B cell (primary cell): ENCODE results near the gene EDDM3A. TPM values are rescaled to one million over a fixed set of nuclear protein-coding genes. Genes with fewer than 3 reads are reported as not detected.
"Not testable (repeated sequence)": the region's sequence is repeated elsewhere in the genome, so short reads cannot be mapped to it uniquely, and the experiment has no call there.

Experiments
- ATAC-seq: fragments of 200-7000 bp; cut with Tn5 transposase; one replicate; pipeline ENCODE4 v1.10.0; 2021; ENCODE audit warnings: low read depth, mild to moderate bottlenecking, moderate number of reproducible peaks, moderate library complexity
- CTCF ChIA-PET: fragments of 350-600 bp; sonication (Branson Sonifier 250); formaldehyde crosslinking; loops from one replicate; lab custom pipeline; 2021; ENCODE audit warnings: antibody characterized with exemption, inconsistent platforms; lab: Charles Lee
- POLR2A ChIA-PET: fragments of 350-600 bp; sonication (Branson Sonifier 250); formaldehyde crosslinking; loops from one replicate; lab custom pipeline; 2021; ENCODE audit warnings: antibody characterized with exemption; lab: Charles Lee
- DNase-seq: peaks from one replicate; pipeline ENCODE4 v3.0.0; 2013
- H2AFZ ChIP-seq: 2 replicates; pipeline ENCODE4 v1.6.1; 2012; ENCODE audit warnings: mild to moderate bottlenecking, low read depth, low read length; ENCODE audit not compliant: insufficient read depth, poor library complexity, severe bottlenecking
- H3K27ac ChIP-seq, 2 donors: 1 replicate in 1 of 2; 2 replicates in 1 of 2; pipeline ENCODE4 v1.5.1; 2012 to 2013; ENCODE audit warnings: low read length in 2 of 2, mild to moderate bottlenecking in 2 of 2, moderate library complexity in 1 of 2
- H3K27me3 ChIP-seq, 4 experiments: fragments of 200-600 bp in 1 of 4; sonication (generic) in 1 of 4; replicated peaks in 1 of 4; 1 replicate in 2 of 4; 2 replicates in 2 of 4; pipeline versions ENCODE4 v1.6.1 to v1.7.0; 2013 to 2016; ENCODE audit warnings: low read length in 3 of 4, mild to moderate bottlenecking in 2 of 4, mixed read lengths in 1 of 4, moderate library complexity in 1 of 4; ENCODE audit not compliant: insufficient read depth in 4 of 4, control insufficient read depth in 3 of 4; ENCODE audit errors: control extremely low read depth in 1 of 4
- H3K36me3 ChIP-seq, 2 experiments: replicated peaks in 1 of 2; 1 replicate in 1 of 2; 2 replicates in 1 of 2; pipeline versions ENCODE4 v1.6.1 to v1.7.1; 2013; ENCODE audit warnings: low read length in 1 of 2; ENCODE audit not compliant: insufficient read depth in 2 of 2, control insufficient read depth in 1 of 2; ENCODE audit errors: control extremely low read depth in 1 of 2, extremely low read depth in 1 of 2
- H3K4me1 ChIP-seq, 2 donors: fragments of 200-600 bp in 1 of 2; sonication (generic) in 1 of 2; 1 replicate in 1 of 2; 2 replicates in 1 of 2; pipeline versions ENCODE4 v1.5.1 to v1.6.1; 2013 to 2017; ENCODE audit warnings: low read length in 2 of 2; ENCODE audit not compliant: control insufficient read depth in 2 of 2, insufficient read depth in 2 of 2
- H3K4me2 ChIP-seq: replicated peaks from 2 replicates; pipeline ENCODE3; 2012; ENCODE audit warnings: mild to moderate bottlenecking, low read depth, low read length; ENCODE audit not compliant: poor library complexity, severe bottlenecking
- H3K4me3 ChIP-seq, 5 experiments: fragments of 200-600 bp in 1 of 5; sonication (generic) in 1 of 5; 1 replicate in 3 of 5; 2 replicates in 2 of 5; pipeline versions ENCODE4 v1.5.1 to v1.7.0; 2011 to 2016; ENCODE audit warnings: low read length in 4 of 5, mild to moderate bottlenecking in 4 of 5, low read depth in 2 of 5, control low read depth in 1 of 5, moderate library complexity in 1 of 5; ENCODE audit not compliant: insufficient read depth in 1 of 5; ENCODE audit errors: control extremely low read depth in 1 of 5, extremely low read depth in 1 of 5
- H3K79me2 ChIP-seq: fragments of 200-600 bp; sonication (generic); one replicate; pipeline ENCODE4 v1.6.0; 2016; ENCODE audit warnings: low read length; ENCODE audit not compliant: control insufficient read depth, insufficient read depth
- H3K9ac ChIP-seq: fragments of 200-600 bp; sonication (generic); 2 replicates; pipeline ENCODE4 v1.6.1; 2017; ENCODE audit warnings: mild to moderate bottlenecking, low read length, moderate library complexity
- H3K9me3 ChIP-seq, 3 donors: one replicate each; pipeline versions ENCODE4 v1.6.1 to v1.7.1; 2013; ENCODE audit warnings: low read length in 2 of 3; ENCODE audit not compliant: control insufficient read depth in 2 of 3, insufficient read depth in 1 of 3; ENCODE audit errors: control extremely low read depth in 1 of 3
- H4K20me1 ChIP-seq: 2 replicates; pipeline ENCODE4 v1.6.0; 2012; ENCODE audit warnings: mild to moderate bottlenecking, low read length; ENCODE audit not compliant: insufficient read depth, control insufficient read depth, poor library complexity, severe bottlenecking
- H3K27ac Mint-ChIP-seq: one replicate; pipeline ENCODE4 v1.8.0; 2021; ENCODE audit warnings: mixed read lengths
- H3K27me3 Mint-ChIP-seq: one replicate; pipeline ENCODE4 v1.8.0; 2021; ENCODE audit warnings: mixed read lengths
- H3K4me1 Mint-ChIP-seq: one replicate; pipeline ENCODE4 v1.8.0; 2021; ENCODE audit warnings: mixed read lengths
- H3K4me3 Mint-ChIP-seq: one replicate; pipeline ENCODE4 v1.8.0; 2021; ENCODE audit warnings: mixed read lengths
- H3K9me3 Mint-ChIP-seq: one replicate; pipeline ENCODE4 v1.8.0; 2022; ENCODE audit warnings: mixed read lengths; ENCODE audit not compliant: insufficient read depth
- EZH2 ChIP-seq: IDR thresholded peaks from 2 replicates; pipeline ENCODE4 v1.6.1; 2012; ENCODE audit warnings: borderline replicate concordance, low read depth, mild to moderate bottlenecking, moderate library complexity, low read length; ENCODE audit not compliant: insufficient read depth, poor library complexity, severe bottlenecking
- WGBS: methylation state at CpG from one replicate; pipeline ENCODE4 v1.1.5; 2013; ENCODE audit warnings: missing lambda C conversion rate; ENCODE audit not compliant: insufficient coverage; 5-methylcytosine and 5-hydroxymethylcytosine counted together
- intact Hi-C: fragments of 100-400 bp; cut with micrococcal nuclease; formaldehyde crosslinking; loops from one replicate; pipeline ENCODE4 v1.10.0; 2022
- polyA plus RNA-seq: library from polyadenylated mRNA; depleted of rRNA; stranded (reverse); fragments of >200 nt; gene quantifications from 2 replicates; pipeline ENCODE4 v1.2.3, GENCODE V29; 2012
- total RNA-seq, 2 donors: library from RNA; stranded (reverse); fragments of 120-200 nt in 1 of 2; gene quantifications; 1 replicate in 1 of 2; 2 replicates in 1 of 2; pipeline versions ENCODE4 v1.2.3 to v1.2.4, GENCODE V29; 2013 to 2022
- TF ChIP-seq, protein P1 (sequence below): fragments of 200-600 bp; IDR thresholded peaks from one replicate; pipeline ENCODE4 v1.8.0; 2022; ENCODE audit warnings: antibody characterized with exemption, mild to moderate bottlenecking

Gene EDDM3A
- total and polyA plus RNA-seq, 2 donors (not counting 1 experiment from before 2014, with no cell fraction given) = not detected

DNA sequence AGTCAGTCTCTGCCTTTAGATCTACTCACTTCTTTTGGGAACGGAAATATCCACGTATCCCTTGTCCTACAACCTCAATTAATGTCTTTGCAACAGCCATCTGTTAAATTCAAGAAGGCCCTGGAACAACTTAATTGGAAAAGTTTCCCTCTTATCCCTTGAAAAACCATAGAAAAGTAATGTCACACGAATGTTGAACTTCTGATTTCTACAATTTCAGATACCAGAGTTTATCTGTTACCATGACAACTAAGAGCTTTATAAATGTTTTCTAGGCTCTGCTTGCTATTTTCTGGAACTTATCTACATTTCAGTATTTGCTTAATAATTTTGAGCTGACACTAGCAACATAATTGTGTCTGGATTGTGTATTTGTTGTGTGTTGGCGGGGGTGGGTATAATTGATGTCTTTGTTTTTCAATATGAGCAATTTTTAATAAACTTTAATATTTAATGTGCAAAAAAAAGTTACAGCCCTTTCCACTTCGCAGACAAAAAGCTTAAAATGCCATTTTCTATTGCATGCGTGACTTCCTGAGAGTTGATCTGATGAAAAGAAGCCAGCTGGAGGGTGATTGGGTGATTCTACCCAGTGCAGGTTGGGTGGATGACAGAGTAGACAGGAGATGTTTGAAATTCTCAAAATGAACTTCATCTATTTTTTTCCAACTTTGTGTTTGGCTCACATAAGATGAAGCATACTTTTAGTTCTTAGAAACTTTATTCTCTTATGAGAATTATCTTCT is 11.8 kb upstream of the EDDM3A start:
- ChIA-PET POLR2A (interaction anchor here (0.9 kb wide), 1 partner anchor 10 kb away, joined by 3 read pairs; no protein-coding TSS in a partner anchor), CTCF (interaction anchor here (1.0 to 1.8 kb wide), 7 partner anchors 12 to 124 kb away, joined by 3 to 5 read pairs (median 3); no protein-coding TSS in a partner anchor)
- no peak overlapping the region for H3K9ac ChIP-seq
- peak overlapping the region; percentile 28 for H3K4me2 ChIP-seq
- Mint-ChIP-seq H3K27ac (peak overlapping the region; percentile 51), H3K27me3 (peaks cover 11% of the 10 kb centered on the region), H3K9me3 (no peaks in the 10 kb centered on the region), H3K4me1 (peaks cover 22% of the 10 kb centered on the region), H3K4me3 (peak overlapping the region; percentile 29)
- TF ChIP-seq, protein P1, sequence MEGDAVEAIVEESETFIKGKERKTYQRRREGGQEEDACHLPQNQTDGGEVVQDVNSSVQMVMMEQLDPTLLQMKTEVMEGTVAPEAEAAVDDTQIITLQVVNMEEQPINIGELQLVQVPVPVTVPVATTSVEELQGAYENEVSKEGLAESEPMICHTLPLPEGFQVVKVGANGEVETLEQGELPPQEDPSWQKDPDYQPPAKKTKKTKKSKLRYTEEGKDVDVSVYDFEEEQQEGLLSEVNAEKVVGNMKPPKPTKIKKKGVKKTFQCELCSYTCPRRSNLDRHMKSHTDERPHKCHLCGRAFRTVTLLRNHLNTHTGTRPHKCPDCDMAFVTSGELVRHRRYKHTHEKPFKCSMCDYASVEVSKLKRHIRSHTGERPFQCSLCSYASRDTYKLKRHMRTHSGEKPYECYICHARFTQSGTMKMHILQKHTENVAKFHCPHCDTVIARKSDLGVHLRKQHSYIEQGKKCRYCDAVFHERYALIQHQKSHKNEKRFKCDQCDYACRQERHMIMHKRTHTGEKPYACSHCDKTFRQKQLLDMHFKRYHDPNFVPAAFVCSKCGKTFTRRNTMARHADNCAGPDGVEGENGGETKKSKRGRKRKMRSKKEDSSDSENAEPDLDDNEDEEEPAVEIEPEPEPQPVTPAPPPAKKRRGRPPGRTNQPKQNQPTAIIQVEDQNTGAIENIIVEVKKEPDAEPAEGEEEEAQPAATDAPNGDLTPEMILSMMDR = no peak
- TF ChIP-seq EZH2 = no peak
- no peak overlapping the region for H2AFZ ChIP-seq
- H3K79me2 ChIP-seq = no peaks in the 10 kb centered on the region
- no peaks in the 10 kb centered on the region for H3K36me3 ChIP-seq
- no peak overlapping the region for H3K27ac ChIP-seq
- WGBS = 73% methylated on average over 3 of the region's 6 CpGs
- no peak for ATAC-seq
- no peak for DNase-seq
- H4K20me1 ChIP-seq = no peaks in the 10 kb centered on the region
- H3K4me3 ChIP-seq = no peak overlapping the region
- peaks cover 0 to 14% of the 10 kb centered on the region in 2 donors for H3K4me1 ChIP-seq
- no peaks in the 10 kb centered on the region for H3K27me3 ChIP-seq
- H3K9me3 ChIP-seq = peaks cover 0 to 2% (median 0%) of the 10 kb centered on the region in 3 donors
- intact Hi-C loops = no loop called here

DNA sequence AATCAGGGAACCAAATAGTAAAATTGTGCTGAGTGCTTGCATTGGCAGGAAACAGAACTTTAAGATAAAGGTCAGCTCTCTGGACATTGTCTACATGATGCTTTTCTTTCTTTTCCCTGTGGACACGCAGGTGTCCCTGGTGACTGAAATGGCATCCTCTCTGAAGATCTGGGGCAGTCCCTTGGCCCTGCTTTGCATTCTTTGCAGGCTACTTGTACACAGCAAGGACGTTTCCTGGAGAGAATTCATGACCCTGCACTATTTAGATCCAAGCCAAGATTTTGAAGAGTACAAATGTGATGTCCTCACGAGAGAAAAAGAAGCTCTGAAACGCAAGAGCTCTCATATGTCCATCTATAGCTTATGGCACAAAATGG is 11.3 kb upstream of the EDDM3A start:
- H3K4me1 ChIP-seq = peaks cover 0 to 14% of the 10 kb centered on the region in 2 donors
- H4K20me1 ChIP-seq = no peaks in the 10 kb centered on the region
- no peaks in the 10 kb centered on the region for H3K79me2 ChIP-seq
- H3K27ac ChIP-seq = no peak overlapping the region
- peaks cover 12% of the 10 kb centered on the region for H3K27me3 Mint-ChIP-seq
- ChIA-PET CTCF (interaction anchor here (0.8 to 1.8 kb wide), 8 partner anchors 13 to 377 kb away, joined by 3 to 5 read pairs (median 3); no protein-coding TSS in a partner anchor), POLR2A (interaction anchor here (0.9 kb wide), 1 partner anchor 11 kb away, joined by 3 read pairs; no protein-coding TSS in a partner anchor)
- no peak overlapping the region for H3K9ac ChIP-seq
- ATAC-seq (peak; percentile 60), DNase-seq (no peak)
- H3K9me3 Mint-ChIP-seq = no peaks in the 10 kb centered on the region
- H3K4me1 Mint-ChIP-seq = peaks cover 22% of the 10 kb centered on the region
- intact Hi-C loops = no loop called here
- peaks cover 0 to 2% (median 0%) of the 10 kb centered on the region in 3 donors for H3K9me3 ChIP-seq
- peak overlapping the region; percentile 7 for H3K4me3 Mint-ChIP-seq
- no peaks in the 10 kb centered on the region for H3K27me3 ChIP-seq
- WGBS = 20% methylated on average over 1 of the region's 4 CpGs
- TF ChIP-seq, protein P1 = no peak
- TF ChIP-seq EZH2 = no peak
- peak overlapping the region; percentile 28 for H3K4me2 ChIP-seq
- H3K4me3 ChIP-seq = no peak overlapping the region
- no peaks in the 10 kb centered on the region for H3K36me3 ChIP-seq
- H2AFZ ChIP-seq = no peak overlapping the region
- peak overlapping the region; percentile 3 for H3K27ac Mint-ChIP-seq

DNA sequence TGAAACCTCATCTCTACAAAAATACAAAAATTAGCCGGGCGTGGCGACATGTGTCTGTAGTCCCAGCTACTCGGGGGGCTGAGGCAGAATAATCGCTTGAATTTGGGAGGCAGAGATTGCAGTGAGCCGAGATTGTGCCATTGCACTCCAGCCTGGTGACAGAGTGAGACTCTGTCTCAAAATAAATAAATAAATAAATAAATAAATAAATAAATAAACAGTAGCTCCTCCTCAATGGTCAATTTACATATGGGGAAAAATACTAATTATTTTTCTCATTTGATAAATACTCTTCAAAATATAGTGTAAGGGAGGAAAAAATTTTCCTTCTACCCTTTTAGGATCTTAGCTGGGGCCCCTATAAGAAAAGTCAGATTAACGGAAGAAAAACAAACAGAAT is 7.4 kb upstream of the EDDM3A start:
- intact Hi-C loops, H3K27ac ChIP-seq, POLR2A ChIA-PET, DNase-seq, ATAC-seq, H3K4me3 ChIP-seq, H3K9me3 Mint-ChIP-seq, H3K27ac Mint-ChIP-seq, H4K20me1 ChIP-seq, H3K9me3 ChIP-seq, H3K79me2 ChIP-seq, H3K9ac ChIP-seq, H3K36me3 ChIP-seq, H3K4me3 Mint-ChIP-seq, H3K4me2 ChIP-seq, H3K27me3 ChIP-seq, H2AFZ ChIP-seq: not testable (repeated sequence)
- H3K4me1 Mint-ChIP-seq = peaks cover 29% of the 10 kb centered on the region
- H3K27me3 Mint-ChIP-seq = peaks cover 18% of the 10 kb centered on the region
- 94% methylated on average over 5 of the region's 7 CpGs for WGBS
- CTCF ChIA-PET = interaction anchor here (0.9 to 1.6 kb wide), 6 partner anchors 17 to 117 kb away, joined by 3 to 6 read pairs (median 4); no protein-coding TSS in a partner anchor
- peaks cover 0 to 22% of the 10 kb centered on the region in 2 donors for H3K4me1 ChIP-seq
